ENCODE results near the gene ASB18.

DNA sequence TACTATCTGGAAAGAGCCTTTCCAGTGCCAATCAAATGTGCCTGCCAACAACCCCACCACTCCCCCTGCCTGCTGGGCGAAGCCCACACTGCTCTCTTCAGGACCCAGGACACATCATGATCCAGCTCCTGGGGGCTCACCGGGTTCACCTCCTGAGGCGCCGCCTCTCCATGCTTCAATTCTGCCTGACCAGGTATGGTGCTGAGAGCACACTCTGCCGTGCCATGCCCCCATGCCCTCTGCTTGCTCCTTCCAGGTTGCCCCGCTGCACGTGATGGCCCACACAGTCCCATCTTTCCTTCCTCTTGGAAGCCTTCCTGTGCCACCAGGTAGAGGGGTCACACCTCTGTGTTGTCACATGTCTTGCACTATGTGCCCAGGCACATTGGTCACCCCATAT is 47.5 kb downstream of the ASB18 start:
- TF ChIP-seq, protein P1, sequence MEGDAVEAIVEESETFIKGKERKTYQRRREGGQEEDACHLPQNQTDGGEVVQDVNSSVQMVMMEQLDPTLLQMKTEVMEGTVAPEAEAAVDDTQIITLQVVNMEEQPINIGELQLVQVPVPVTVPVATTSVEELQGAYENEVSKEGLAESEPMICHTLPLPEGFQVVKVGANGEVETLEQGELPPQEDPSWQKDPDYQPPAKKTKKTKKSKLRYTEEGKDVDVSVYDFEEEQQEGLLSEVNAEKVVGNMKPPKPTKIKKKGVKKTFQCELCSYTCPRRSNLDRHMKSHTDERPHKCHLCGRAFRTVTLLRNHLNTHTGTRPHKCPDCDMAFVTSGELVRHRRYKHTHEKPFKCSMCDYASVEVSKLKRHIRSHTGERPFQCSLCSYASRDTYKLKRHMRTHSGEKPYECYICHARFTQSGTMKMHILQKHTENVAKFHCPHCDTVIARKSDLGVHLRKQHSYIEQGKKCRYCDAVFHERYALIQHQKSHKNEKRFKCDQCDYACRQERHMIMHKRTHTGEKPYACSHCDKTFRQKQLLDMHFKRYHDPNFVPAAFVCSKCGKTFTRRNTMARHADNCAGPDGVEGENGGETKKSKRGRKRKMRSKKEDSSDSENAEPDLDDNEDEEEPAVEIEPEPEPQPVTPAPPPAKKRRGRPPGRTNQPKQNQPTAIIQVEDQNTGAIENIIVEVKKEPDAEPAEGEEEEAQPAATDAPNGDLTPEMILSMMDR (IDR thresholded peaks at IDR 0.05) = no peak
- TF ChIP-seq POLR2A (IDR thresholded peaks at IDR 0.05) = no peak
